ENCODE results near the gene SVEP1.

Gene SVEP1

GRCh38 chr9:110579862-110580219, 300 bp upstream of the SVEP1 start:
- peak; percentile 84 for ATAC-seq
- TF ChIP-seq ISL1 (CRISPR knock-in tag; IDR thresholded peaks at IDR 0.05) (0 out of 2 replicates have a peak, but pooled peaks have one; percentile 31), BACH2 (CRISPR knock-in tag; IDR thresholded peaks at IDR 0.05; ENCODE audit: borderline replicate concordance) (no peak), ZNF70 (CRISPR knock-in tag; IDR thresholded peaks at IDR 0.05) (no peak), RARB (CRISPR knock-in tag; IDR thresholded peaks at IDR 0.05) (no peak), TCF4 (CRISPR knock-in tag; IDR thresholded peaks at IDR 0.05; ENCODE audit: borderline replicate concordance) (peak; percentile 83), ZFP3 (CRISPR knock-in tag; IDR thresholded peaks at IDR 0.05) (no peak), GLIS3 (CRISPR knock-in tag; IDR thresholded peaks at IDR 0.05) (no peak), PATZ1 (CRISPR knock-in tag; IDR thresholded peaks at IDR 0.05; ENCODE audit: borderline replicate concordance) (no peak), TSHZ2 (CRISPR knock-in tag; IDR thresholded peaks at IDR 0.05) (0 out of 2 replicates have a peak, but pooled peaks have one; percentile 53), ZC3H10 (CRISPR knock-in tag; IDR thresholded peaks at IDR 0.05) (no peak), CSDC2 (CRISPR knock-in tag; IDR thresholded peaks at IDR 0.05) (no peak), ARNTL (CRISPR knock-in tag; IDR thresholded peaks at IDR 0.05; ENCODE audit: borderline replicate concordance, low read depth) (no peak), ZNF565 (CRISPR knock-in tag; conservative IDR thresholded peaks at IDR 0.05; ENCODE audit: low read depth) (no peak), CSRNP3 (CRISPR knock-in tag; IDR thresholded peaks at IDR 0.05) (no peak), OSR1 (CRISPR knock-in tag; IDR thresholded peaks at IDR 0.05) (no peak), ZNF8 (CRISPR knock-in tag; IDR thresholded peaks at IDR 0.05) (no peak), POU6F1 (CRISPR knock-in tag; IDR thresholded peaks at IDR 0.05; ENCODE audit: borderline replicate concordance, low read depth) (no peak), ZFP30 (CRISPR knock-in tag; IDR thresholded peaks at IDR 0.05) (no peak), ESRRG (CRISPR knock-in tag; IDR thresholded peaks at IDR 0.05) (no peak), TOX (CRISPR knock-in tag; IDR thresholded peaks at IDR 0.05; ENCODE audit: borderline replicate concordance) (no peak), SNAI2 (CRISPR knock-in tag; IDR thresholded peaks at IDR 0.05) (no peak), CREB5 (CRISPR knock-in tag; IDR thresholded peaks at IDR 0.05; ENCODE audit: low read depth) (no peak), PPARA (CRISPR knock-in tag; IDR thresholded peaks at IDR 0.05; ENCODE audit: borderline replicate concordance) (no peak)

GRCh38 chr9:110578575-110579033, 937 bp downstream of the SVEP1 start:
- no peak for TF ChIP-seq GLIS3 (CRISPR knock-in tag; IDR thresholded peaks at IDR 0.05)
- no peak for TF ChIP-seq ARNTL (CRISPR knock-in tag; IDR thresholded peaks at IDR 0.05; ENCODE audit: borderline replicate concordance, low read depth)
- no peak for ATAC-seq

GRCh38 chr9:110575945-110576344, 3.6 kb downstream of the SVEP1 start:
- no peak for ATAC-seq
- TF ChIP-seq TSHZ2 (CRISPR knock-in tag; IDR thresholded peaks at IDR 0.05) (no peak), RARB (CRISPR knock-in tag; IDR thresholded peaks at IDR 0.05) (no peak), PATZ1 (CRISPR knock-in tag; IDR thresholded peaks at IDR 0.05; ENCODE audit: borderline replicate concordance) (no peak), ISL1 (CRISPR knock-in tag; IDR thresholded peaks at IDR 0.05) (no peak), GLIS3 (CRISPR knock-in tag; IDR thresholded peaks at IDR 0.05) (no peak), PPARA (CRISPR knock-in tag; IDR thresholded peaks at IDR 0.05; ENCODE audit: borderline replicate concordance) (no peak), ZFP30 (CRISPR knock-in tag; IDR thresholded peaks at IDR 0.05) (no peak), ZNF70 (CRISPR knock-in tag; IDR thresholded peaks at IDR 0.05) (no peak), SNAI2 (CRISPR knock-in tag; IDR thresholded peaks at IDR 0.05) (no peak)

Measured in SK-N-SH treated with all-trans-retinoic acid at 6 μM for 48 hours (cell line).